Neutrophil (primary cell): ENCODE measurements around the gene CCDC92B.
"Not testable (repeated sequence)": the region's sequence is repeated elsewhere in the genome, so short reads cannot be mapped to it uniquely, and the experiment has no call there.

Experiments
- H3K27ac ChIP-seq: fragments of 200-600 bp; sonication (generic); 2 replicates; pipeline ENCODE4 v1.5.1; 2016; ENCODE audit warnings: mild to moderate bottlenecking, moderate library complexity
- H3K27me3 ChIP-seq: fragments of 200-600 bp; sonication (generic); 2 replicates; pipeline ENCODE4 v1.6.0; 2016; ENCODE audit warnings: mild to moderate bottlenecking
- H3K36me3 ChIP-seq: fragments of 200-600 bp; sonication (generic); 2 replicates; pipeline ENCODE4 v1.5.1; 2017
- H3K4me1 ChIP-seq, 2 experiments: fragments of 200-600 bp in 1 of 2; sonication (generic) in 1 of 2; 1 replicate in 1 of 2; 2 replicates in 1 of 2; pipeline versions ENCODE4 v1.5.1 to v1.6.1; 2013 to 2016; ENCODE audit warnings: low read depth in 1 of 2, low read length in 1 of 2, mild to moderate bottlenecking in 1 of 2, moderate library complexity in 1 of 2; ENCODE audit not compliant: control insufficient read depth in 1 of 2, insufficient read depth in 1 of 2
- H3K4me3 ChIP-seq, 2 experiments: fragments of 200-600 bp in 1 of 2; sonication (generic) in 1 of 2; 1 replicate in 1 of 2; 2 replicates in 1 of 2; pipeline ENCODE4 v1.5.1; 2013 to 2016; ENCODE audit warnings: low read depth in 1 of 2, low read length in 1 of 2, mild to moderate bottlenecking in 1 of 2, moderate library complexity in 1 of 2
- H3K9me3 ChIP-seq: fragments of 200-600 bp; sonication (generic); 2 replicates; pipeline ENCODE4 v1.5.1; 2016
- CTCF ChIP-seq: fragments of 200-600 bp; sonication (generic); IDR thresholded peaks from 2 replicates; pipeline ENCODE4 v1.5.1; 2016; ENCODE audit warnings: antibody characterized with exemption

The CCDC92B gene

GRCh38 chr17:2789700-2790099 lies 40.2 kb upstream of the CCDC92B start:
- H3K4me3 ChIP-seq, result no peak overlapping the region
- H3K27ac ChIP-seq, result peak overlapping the region; percentile 99
- H3K27me3 ChIP-seq, result no peaks in the 10 kb centered on the region
- H3K4me1 ChIP-seq, result peaks cover 62 to 63% of the 10 kb centered on the region in 2 experiments
- no peaks in the 10 kb centered on the region for H3K36me3 ChIP-seq
- TF ChIP-seq CTCF, result no peak
- no peaks in the 10 kb centered on the region for H3K9me3 ChIP-seq

- H3K36me3 ChIP-seq, result no peaks in the 10 kb centered on the region
- no peaks in the 10 kb centered on the region for H3K9me3 ChIP-seq
- TF ChIP-seq CTCF, result peak; percentile 100
- H3K4me1 ChIP-seq, result peaks cover 30% of the 10 kb centered on the region in 2 experiments
- peak overlapping the region in 1 of 2 experiments; percentile 58 for H3K4me3 ChIP-seq
- H3K27me3 ChIP-seq, result no peaks in the 10 kb centered on the region
- H3K27ac ChIP-seq, result peak overlapping the region; percentile 60
Measured at GRCh38 chr17:2786176-2786881, 36.9 kb upstream of the CCDC92B start.

- not testable (repeated sequence) for H3K27ac ChIP-seq, H3K36me3 ChIP-seq, H3K9me3 ChIP-seq, H3K27me3 ChIP-seq, H3K4me3 ChIP-seq
- H3K4me1 ChIP-seq, result peaks cover 21% of the 10 kb centered on the region in 2 experiments
Measured at GRCh38 chr17:2785376-2785775, 35.9 kb upstream of the CCDC92B start.

- H3K4me1 ChIP-seq, result peaks cover 16% of the 10 kb centered on the region in 2 experiments
- H3K9me3 ChIP-seq, result no peaks in the 10 kb centered on the region
- peaks cover 11% of the 10 kb centered on the region for H3K27me3 ChIP-seq
- H3K4me3 ChIP-seq, result no peak overlapping the region
- no peak overlapping the region for H3K27ac ChIP-seq
- no peaks in the 10 kb centered on the region for H3K36me3 ChIP-seq
- no peak for TF ChIP-seq CTCF
Measured at GRCh38 chr17:2784864-2785263, 35.4 kb upstream of the CCDC92B start.

GRCh38 chr17:2783310-2784030 lies 34.0 kb upstream of the CCDC92B start:
- Histone ChIP-seq H3K4me3 (no peak overlapping the region), H3K4me1 (peaks cover 9 to 13% of the 10 kb centered on the region in 2 experiments), H3K27ac (no peak overlapping the region), H3K36me3 (no peaks in the 10 kb centered on the region), H3K9me3 (no peaks in the 10 kb centered on the region), H3K27me3 (peaks cover 25% of the 10 kb centered on the region)
- TF ChIP-seq CTCF, result no peak

GRCh38 chr17:2782055-2782454 lies 32.6 kb upstream of the CCDC92B start:
- Histone ChIP-seq H3K27me3 (peaks cover 40% of the 10 kb centered on the region), H3K4me1 (peaks cover 7 to 13% of the 10 kb centered on the region in 2 experiments), H3K4me3 (no peak overlapping the region), H3K9me3 (no peaks in the 10 kb centered on the region), H3K36me3 (no peaks in the 10 kb centered on the region), H3K27ac (no peak overlapping the region)
- TF ChIP-seq CTCF, result no peak

GRCh38 chr17:2781598-2781997 lies 32.1 kb upstream of the CCDC92B start:
- H3K27ac ChIP-seq, H3K9me3 ChIP-seq, H3K36me3 ChIP-seq, H3K4me3 ChIP-seq: not testable (repeated sequence)
- peaks cover 44% of the 10 kb centered on the region for H3K27me3 ChIP-seq
- peaks cover 2 to 12% of the 10 kb centered on the region in 2 experiments for H3K4me1 ChIP-seq
